Mesothelial cell of epicardium (in vitro differentiated cells): ENCODE results near the gene CACNA1A. TPM values are rescaled to one million over a fixed set of nuclear protein-coding genes. Genes with fewer than 3 reads are reported as not detected.

Source experiments
- DNase-seq, 2 experiments: peaks; one replicate each; pipeline ENCODE4 v3.0.0; 2021; ENCODE audit warnings: low spot score in 2 of 2; ENCODE audit not compliant: unreplicated experiment in 2 of 2
- H3K27ac Mint-ChIP-seq: 2 replicates; pipeline ENCODE4 v1.8.0; 2021; ENCODE audit warnings: mixed read lengths
- H3K27me3 Mint-ChIP-seq: 2 replicates; pipeline ENCODE4 v1.8.0; 2021; ENCODE audit warnings: low read depth, mixed read lengths
- H3K36me3 Mint-ChIP-seq: 2 replicates; pipeline ENCODE4 v1.8.0; 2021; ENCODE audit warnings: mixed read lengths
- H3K4me1 Mint-ChIP-seq: 2 replicates; pipeline ENCODE4 v1.8.0; 2021; ENCODE audit warnings: mixed read lengths
- H3K4me3 Mint-ChIP-seq: 2 replicates; pipeline ENCODE4 v1.8.0; 2021; ENCODE audit warnings: mild to moderate bottlenecking, moderate library complexity, mixed read lengths
- H3K9me3 Mint-ChIP-seq: 2 replicates; pipeline ENCODE4 v1.8.0; 2021; ENCODE audit warnings: mixed read lengths
- total RNA-seq: library from RNA; stranded (reverse); gene quantifications from 3 replicates; pipeline ENCODE4 v1.2.1, GENCODE V29; 2021
- TF ChIP-seq, protein P1 (sequence below): fragments of 200-600 bp; sonication (generic); IDR thresholded peaks from one replicate; pipeline ENCODE4 v1.5.0; 2021; ENCODE audit warnings: antibody characterized with exemption; ENCODE audit not compliant: unreplicated experiment

Gene CACNA1A
- total RNA-seq, 1 donor from 2014 or later: 1.0 TPM

DNA sequence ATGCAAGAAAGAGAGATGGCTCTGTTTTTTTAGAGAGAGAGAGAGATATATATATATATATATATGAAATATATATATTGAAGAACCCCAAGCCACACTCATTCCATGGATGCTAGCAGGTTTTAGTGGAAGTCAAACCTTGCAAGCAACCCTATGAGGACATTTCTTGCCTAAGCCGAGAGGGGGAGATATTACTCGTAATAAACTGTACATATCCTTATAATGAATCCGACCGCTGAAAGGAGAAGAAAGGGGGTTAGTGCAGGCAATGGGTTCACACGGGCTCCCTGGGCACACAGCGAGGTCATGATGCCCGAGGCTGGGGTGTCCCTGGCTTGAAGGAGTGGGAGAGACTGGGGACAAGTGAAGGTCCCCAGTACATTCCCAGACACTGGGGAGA, 277.7 kb downstream of the CACNA1A start:
- Mint-ChIP-seq H3K4me3 (no peak overlapping the region), H3K36me3 (no peaks in the 10 kb centered on the region), H3K9me3 (no peaks in the 10 kb centered on the region), H3K27me3 (peaks cover 37% of the 10 kb centered on the region), H3K27ac (no peak overlapping the region), H3K4me1 (no peaks in the 10 kb centered on the region)
- TF ChIP-seq, protein P1, sequence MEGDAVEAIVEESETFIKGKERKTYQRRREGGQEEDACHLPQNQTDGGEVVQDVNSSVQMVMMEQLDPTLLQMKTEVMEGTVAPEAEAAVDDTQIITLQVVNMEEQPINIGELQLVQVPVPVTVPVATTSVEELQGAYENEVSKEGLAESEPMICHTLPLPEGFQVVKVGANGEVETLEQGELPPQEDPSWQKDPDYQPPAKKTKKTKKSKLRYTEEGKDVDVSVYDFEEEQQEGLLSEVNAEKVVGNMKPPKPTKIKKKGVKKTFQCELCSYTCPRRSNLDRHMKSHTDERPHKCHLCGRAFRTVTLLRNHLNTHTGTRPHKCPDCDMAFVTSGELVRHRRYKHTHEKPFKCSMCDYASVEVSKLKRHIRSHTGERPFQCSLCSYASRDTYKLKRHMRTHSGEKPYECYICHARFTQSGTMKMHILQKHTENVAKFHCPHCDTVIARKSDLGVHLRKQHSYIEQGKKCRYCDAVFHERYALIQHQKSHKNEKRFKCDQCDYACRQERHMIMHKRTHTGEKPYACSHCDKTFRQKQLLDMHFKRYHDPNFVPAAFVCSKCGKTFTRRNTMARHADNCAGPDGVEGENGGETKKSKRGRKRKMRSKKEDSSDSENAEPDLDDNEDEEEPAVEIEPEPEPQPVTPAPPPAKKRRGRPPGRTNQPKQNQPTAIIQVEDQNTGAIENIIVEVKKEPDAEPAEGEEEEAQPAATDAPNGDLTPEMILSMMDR: no peak
- DNase-seq: no peak

DNA sequence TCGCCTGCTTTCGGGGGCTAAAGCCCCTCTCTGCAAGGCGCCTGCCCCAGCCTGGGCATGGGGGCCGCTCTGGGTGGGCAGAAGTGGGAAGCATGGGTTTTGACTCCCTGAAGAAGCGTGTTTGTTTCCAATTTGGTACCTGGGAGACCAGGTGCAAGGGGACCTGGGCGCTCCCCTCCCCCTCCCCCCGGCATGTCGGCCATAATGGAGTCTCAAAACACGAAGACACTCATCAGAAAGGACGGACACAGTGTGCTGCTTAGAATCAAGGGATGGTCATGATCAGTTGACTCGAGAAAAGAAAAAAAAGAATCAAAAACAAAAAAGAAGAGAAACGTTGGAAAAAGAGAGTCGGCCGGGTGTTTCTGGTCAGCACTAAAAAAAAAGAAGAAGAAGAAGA, 279.3 kb downstream of the CACNA1A start:
- Mint-ChIP-seq H3K4me3 (no peak overlapping the region), H3K27ac (no peak overlapping the region), H3K9me3 (no peaks in the 10 kb centered on the region), H3K4me1 (no peaks in the 10 kb centered on the region), H3K27me3 (peaks cover 35% of the 10 kb centered on the region), H3K36me3 (no peaks in the 10 kb centered on the region)
- TF ChIP-seq, protein P1: no peak
- no peak for DNase-seq

DNA sequence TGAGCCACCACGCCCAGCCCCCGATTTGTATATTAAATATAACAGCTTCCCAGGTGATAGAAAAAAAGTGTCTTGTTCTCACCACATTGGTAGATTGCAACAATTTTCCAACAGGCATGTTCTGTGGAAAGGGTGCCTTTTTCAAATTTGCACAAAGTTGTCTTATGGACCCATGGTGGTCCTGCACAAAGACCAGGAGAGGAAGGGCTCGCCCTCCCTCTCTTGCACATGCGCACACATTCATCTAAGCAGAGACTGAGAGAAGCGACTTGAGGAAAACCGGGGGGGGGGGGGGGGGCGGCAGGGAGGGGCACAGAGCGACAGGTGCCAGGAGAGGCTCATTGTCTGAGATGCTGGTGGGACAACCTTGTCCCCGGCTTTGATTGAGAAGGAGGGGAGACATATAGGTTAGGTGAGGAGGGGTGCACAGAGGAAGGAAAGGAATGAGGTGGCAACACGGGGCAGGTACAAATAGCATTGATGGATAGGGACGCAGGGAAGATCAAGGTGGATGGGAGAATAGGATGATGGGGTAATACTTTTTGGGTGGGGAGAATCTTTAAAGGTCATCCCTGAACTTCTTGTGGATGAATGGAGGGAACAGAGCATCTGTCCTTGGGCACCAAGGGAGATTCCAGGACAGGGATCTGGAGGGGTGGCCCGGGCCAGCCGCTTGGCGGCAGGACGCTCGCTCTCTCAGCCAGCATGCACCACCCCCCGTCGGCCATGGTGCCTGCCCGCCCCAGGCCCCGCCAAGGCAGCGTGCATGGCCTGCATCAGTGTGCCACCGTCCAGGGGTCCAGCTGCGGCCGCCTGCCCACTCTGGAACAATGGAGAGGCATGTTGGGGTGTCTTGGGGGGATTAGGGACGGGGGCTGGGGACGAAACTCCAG, 280.1 kb downstream of the CACNA1A start:
- TF ChIP-seq, protein P1: no peak
- H3K27ac Mint-ChIP-seq: no peak overlapping the region
- no peaks in the 10 kb centered on the region for H3K36me3 Mint-ChIP-seq
- H3K4me3 Mint-ChIP-seq: no peak overlapping the region
- no peaks in the 10 kb centered on the region for H3K4me1 Mint-ChIP-seq
- no peak for DNase-seq
- peaks cover 35% of the 10 kb centered on the region for H3K27me3 Mint-ChIP-seq
- no peaks in the 10 kb centered on the region for H3K9me3 Mint-ChIP-seq

DNA sequence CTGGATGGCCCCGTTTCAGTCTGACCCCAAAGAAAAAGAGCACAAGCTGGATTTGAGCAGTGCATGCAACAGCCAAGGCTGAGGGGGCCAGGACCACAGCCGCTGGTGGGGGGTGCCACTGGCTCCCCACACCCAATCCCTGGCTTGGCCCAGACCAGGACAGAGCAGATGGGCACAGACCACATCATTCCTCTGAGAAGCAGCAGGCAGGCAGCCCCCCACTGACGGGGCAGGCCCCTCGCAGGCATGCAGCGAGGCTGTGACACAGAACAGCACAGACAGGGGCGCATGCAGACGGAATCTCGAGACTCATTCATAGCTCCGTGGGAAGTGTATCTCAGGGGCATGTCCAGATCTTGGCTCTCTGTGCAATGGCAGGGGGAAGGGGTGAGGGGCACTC, 281.2 kb downstream of the CACNA1A start:
- Mint-ChIP-seq H3K4me3 (no peak overlapping the region), H3K27me3 (peaks cover 32% of the 10 kb centered on the region), H3K27ac (no peak overlapping the region), H3K4me1 (no peaks in the 10 kb centered on the region), H3K9me3 (no peaks in the 10 kb centered on the region), H3K36me3 (no peaks in the 10 kb centered on the region)
- DNase-seq: no peak
- TF ChIP-seq, protein P1: no peak

DNA sequence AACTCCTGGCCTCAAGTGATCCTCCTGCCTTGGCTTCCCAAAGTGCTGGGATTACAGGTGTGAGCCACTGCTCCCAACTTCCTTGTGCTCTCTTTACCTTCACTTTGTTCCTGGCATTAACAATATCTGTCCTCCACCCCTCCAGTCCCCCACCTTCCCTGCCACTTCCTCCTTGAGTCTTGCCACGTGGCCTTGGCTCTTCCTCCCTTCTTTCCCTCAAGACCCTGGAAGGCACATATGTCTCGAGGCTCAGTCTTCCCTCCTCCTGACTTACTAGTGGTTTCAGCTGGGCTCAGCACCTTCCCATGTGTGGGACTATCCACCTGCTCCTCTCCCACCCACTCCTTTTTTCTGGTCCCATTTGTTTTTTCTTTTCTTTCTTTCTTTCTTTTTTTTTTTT, 285.4 kb downstream of the CACNA1A start:
- no peak overlapping the region for H3K4me3 Mint-ChIP-seq
- no peaks in the 10 kb centered on the region for H3K9me3 Mint-ChIP-seq
- H3K4me1 Mint-ChIP-seq: no peaks in the 10 kb centered on the region
- H3K36me3 Mint-ChIP-seq: no peaks in the 10 kb centered on the region
- TF ChIP-seq, protein P1: no peak
- DNase-seq: no peak
- no peak overlapping the region for H3K27ac Mint-ChIP-seq
- peaks cover 10% of the 10 kb centered on the region for H3K27me3 Mint-ChIP-seq
